ENCODE measurements around the gene PI4K2A.
A peak's percentile ranks its signal among the peaks of the same experiment; 100 is the strongest.

PI4K2A gene

GRCh38 chr10:97608991-97609561 is 31.4 kb upstream of the PI4K2A start:
- no peak for DNase-seq (ENCODE audit: low read depth)
- no peak overlapping the region for H3K4me3 ChIP-seq (ENCODE audit: control insufficient read depth, low read depth, low read length)
- TF ChIP-seq CTCF (IDR thresholded peaks at IDR 0.05; ENCODE audit: control insufficient read depth, insufficient read depth, low read depth, low read length, missing control alignments) = no peak

- H3K4me3 ChIP-seq (ENCODE audit: control insufficient read depth, low read depth, low read length) = no peak overlapping the region
- DNase-seq (ENCODE audit: low read depth) = no peak
- TF ChIP-seq CTCF (IDR thresholded peaks at IDR 0.05; ENCODE audit: control insufficient read depth, insufficient read depth, low read depth, low read length, missing control alignments) = no peak
Observed at GRCh38 chr10:97611473-97611872, 29.0 kb upstream of the PI4K2A start.

- no peak overlapping the region for H3K4me3 ChIP-seq (ENCODE audit: control insufficient read depth, low read depth, low read length)
- TF ChIP-seq CTCF (IDR thresholded peaks at IDR 0.05; ENCODE audit: control insufficient read depth, insufficient read depth, low read depth, low read length, missing control alignments) = peak; percentile 42
- DNase-seq (ENCODE audit: low read depth) = no peak
Observed at GRCh38 chr10:97612386-97612785, 28.1 kb upstream of the PI4K2A start.

- no peak for DNase-seq (ENCODE audit: low read depth)
- TF ChIP-seq CTCF (IDR thresholded peaks at IDR 0.05; ENCODE audit: control insufficient read depth, insufficient read depth, low read depth, low read length, missing control alignments) = no peak
- no peak overlapping the region for H3K4me3 ChIP-seq (ENCODE audit: control insufficient read depth, low read depth, low read length)
Observed at GRCh38 chr10:97618285-97618684, 22.2 kb upstream of the PI4K2A start.

GRCh38 chr10:97618733-97619132 is 21.7 kb upstream of the PI4K2A start:
- H3K4me3 ChIP-seq (ENCODE audit: control insufficient read depth, low read depth, low read length) = no peak overlapping the region
- DNase-seq (ENCODE audit: low read depth) = no peak
- no peak for TF ChIP-seq CTCF (IDR thresholded peaks at IDR 0.05; ENCODE audit: control insufficient read depth, insufficient read depth, low read depth, low read length, missing control alignments)

- no peak for DNase-seq (ENCODE audit: low read depth)
- TF ChIP-seq CTCF (IDR thresholded peaks at IDR 0.05; ENCODE audit: control insufficient read depth, insufficient read depth, low read depth, low read length, missing control alignments) = no peak
- no peak overlapping the region for H3K4me3 ChIP-seq (ENCODE audit: control insufficient read depth, low read depth, low read length)
Observed at GRCh38 chr10:97623277-97623676, 17.2 kb upstream of the PI4K2A start.

GRCh38 chr10:97627731-97628130 is 12.7 kb upstream of the PI4K2A start:
- no peak for TF ChIP-seq CTCF (IDR thresholded peaks at IDR 0.05; ENCODE audit: control insufficient read depth, insufficient read depth, low read depth, low read length, missing control alignments)
- H3K4me3 ChIP-seq (ENCODE audit: control insufficient read depth, low read depth, low read length) = no peak overlapping the region
- no peak for DNase-seq (ENCODE audit: low read depth)
